HG02943 (cell line): ENCODE measurements around the gene EIF4H.
"Not testable (repeated sequence)": the region's sequence is repeated elsewhere in the genome, so short reads cannot be mapped to it uniquely, and the experiment has no call there.

Experiments
- ATAC-seq: cut with Tn5 transposase; IDR thresholded peaks from one replicate; pipeline ENCODE4 v1.9.1; 2021; ENCODE audit warnings: mild to moderate bottlenecking, low read depth, moderate library complexity; ENCODE audit not compliant: unreplicated experiment

Gene EIF4H

DNA sequence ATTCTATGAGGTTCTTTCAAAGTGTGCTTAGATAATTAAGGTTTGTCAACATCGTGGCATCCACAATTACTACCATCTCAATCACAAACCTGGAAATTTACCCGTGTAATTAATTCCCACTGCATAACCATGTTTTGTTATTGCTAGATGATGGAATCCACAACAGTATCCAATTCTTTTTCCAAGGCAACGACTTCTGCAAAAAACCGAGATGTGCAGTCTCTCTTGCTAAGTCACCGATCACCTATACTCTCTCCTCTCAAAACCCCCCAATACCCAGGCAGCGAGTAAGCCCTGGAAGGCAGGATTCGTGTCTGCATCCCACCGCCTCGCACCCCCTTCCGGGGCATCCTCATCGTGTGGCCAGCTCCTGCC is 678 bp upstream of the EIF4H start:
- peak; percentile 15 for ATAC-seq

DNA sequence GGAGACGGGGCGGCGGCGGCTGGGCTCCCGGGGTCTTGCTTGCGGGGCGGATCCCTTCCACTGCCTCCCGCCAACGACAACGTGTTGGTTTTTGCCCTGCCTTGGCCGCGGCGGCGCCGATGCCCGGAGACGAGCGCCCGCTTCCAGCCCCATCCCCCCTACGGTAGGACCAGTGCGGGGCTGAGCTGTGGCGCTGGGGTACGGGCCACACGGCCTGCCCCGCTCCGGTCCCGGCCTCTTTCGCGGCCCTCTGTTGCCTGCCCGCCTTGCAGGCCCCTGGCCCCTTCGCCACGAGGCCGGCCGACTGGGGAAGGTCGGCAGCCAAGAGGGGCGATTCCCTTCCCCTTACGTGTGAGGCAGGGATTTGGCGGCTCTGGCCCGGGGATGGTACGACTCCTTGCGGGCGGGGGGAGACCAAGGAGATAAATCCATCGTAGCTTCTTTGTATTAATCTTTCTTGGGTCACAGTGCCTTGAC is 488 bp downstream of the EIF4H start:
- peak; percentile 30 for ATAC-seq

DNA sequence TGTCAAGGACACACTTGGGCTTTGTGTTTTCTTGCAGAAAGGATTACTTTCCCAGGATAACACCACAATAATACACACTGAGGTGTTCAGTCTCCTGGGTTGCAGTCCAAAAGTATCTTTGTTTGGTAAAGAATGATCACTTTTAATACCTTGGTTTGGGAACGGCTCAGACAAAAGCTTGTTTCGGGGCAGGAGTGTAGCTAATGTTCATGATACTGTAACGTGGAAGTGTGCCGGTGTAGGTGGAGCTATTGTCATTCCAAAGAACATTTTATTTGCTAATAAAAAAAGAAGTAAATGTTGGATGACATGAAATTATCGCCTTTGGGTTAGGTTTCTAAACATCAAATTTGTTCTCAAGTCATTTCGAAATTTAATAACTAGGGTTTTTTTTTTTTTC is 1.2 kb downstream of the EIF4H start:
- ATAC-seq, result no peak

DNA sequence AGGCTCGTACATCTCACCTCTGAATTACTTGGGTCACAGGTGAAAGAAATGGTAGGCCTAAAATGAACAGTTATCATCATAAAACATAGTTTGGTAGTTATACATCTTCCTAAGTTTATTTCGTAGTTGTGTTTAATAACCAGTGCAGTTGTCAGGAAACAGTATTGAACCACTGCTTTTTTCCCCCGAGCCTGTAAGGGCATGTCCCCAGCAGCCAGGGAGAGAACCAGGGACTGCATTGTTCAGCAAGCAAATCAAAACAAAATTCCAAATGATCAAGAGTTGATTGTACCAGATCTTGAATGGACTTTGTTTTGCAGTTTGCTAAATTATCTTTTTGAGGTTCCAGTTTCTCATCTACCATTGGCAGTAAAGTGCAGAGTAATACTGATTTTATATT is 2.4 kb downstream of the EIF4H start:
- no peak for ATAC-seq

DNA sequence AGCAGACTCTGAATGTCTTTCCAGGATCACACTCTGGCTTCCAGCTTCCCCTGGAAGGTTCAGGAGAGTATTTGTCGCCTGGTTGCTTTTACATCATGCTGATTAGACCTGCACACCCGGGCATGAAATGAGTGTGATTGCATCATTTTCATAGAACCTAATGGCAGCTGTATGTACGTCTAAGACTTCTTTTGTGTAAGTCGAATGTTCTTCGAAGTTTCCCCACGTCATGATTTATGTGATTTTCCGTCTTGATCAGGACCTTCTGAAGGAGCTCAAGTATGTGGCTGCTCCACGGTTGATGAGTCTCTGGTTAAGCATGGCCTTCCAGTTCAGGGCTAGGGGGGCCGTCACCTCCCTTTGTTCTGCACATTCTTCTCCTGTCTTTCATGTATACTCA is 4.5 kb downstream of the EIF4H start:
- ATAC-seq, result no peak

DNA sequence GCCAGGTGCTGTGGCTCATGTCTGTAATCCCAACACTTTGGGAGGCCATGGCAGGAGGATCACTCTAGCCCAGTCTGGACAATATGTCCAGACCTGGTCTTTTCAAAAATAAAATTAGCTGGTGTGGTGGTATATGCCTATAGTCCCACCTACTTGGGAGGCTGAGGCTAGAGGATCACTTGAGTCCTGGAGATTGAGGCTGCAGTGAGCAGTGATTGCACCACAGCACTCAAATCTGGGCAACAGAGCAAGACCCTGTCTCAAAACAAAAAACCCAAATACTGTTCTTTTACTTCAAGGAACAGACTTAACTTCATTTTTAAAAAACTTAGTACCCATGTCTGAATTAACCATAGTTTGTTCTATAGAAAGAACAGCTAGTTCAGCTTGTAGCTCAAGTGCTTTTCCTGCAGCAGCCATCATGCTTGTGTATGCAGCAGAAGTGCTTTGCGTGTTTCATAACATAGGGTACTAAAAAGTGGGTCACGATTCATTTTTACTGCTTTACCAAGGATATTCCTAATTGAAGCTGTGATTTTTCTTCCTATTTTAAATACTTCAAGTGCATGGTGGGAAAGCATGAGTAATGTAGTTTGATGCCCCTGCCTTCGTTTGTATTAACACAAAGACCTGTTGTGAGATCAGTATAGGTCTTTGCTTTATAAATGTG is 5.9 kb downstream of the EIF4H start:
- no peak for ATAC-seq

DNA sequence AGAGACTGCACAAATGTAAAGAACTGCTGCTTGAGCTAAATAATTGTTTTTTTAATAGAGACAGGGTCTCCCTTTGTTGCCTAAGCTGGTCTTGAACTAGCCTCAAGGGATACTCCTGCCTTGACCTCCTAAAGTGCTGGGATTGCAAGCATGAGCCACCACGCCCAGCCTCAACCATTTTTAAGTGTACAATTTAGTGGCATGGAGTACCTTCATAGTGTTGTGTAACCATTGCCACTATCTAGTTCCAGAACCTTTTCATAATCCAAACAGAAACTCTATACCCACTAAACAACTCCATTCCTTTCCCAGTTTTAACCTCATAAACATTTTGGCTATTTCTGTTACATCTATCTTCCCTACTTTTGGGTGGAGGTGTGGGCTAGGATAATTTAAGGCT is 6.7 kb downstream of the EIF4H start:
- no peak for ATAC-seq

DNA sequence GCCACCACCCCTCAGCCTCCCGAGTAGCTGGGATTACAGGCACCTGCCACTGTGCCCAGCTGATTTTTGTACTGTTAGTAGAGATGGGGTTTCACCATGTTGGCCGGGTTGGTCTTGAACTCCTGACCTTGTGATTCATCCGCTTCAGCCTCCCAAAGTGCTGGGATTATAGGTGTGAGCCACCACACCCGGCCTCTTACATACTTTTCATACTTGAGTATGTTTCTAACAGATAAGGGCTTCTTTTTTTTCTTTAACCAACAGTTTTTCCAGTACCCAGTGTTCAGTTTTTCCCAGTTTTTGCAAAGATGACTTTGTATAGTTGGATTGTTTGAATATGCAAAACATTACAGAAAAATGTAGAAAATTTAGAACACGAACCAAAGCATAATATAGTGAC is 7.7 kb downstream of the EIF4H start:
- no peak for ATAC-seq

DNA sequence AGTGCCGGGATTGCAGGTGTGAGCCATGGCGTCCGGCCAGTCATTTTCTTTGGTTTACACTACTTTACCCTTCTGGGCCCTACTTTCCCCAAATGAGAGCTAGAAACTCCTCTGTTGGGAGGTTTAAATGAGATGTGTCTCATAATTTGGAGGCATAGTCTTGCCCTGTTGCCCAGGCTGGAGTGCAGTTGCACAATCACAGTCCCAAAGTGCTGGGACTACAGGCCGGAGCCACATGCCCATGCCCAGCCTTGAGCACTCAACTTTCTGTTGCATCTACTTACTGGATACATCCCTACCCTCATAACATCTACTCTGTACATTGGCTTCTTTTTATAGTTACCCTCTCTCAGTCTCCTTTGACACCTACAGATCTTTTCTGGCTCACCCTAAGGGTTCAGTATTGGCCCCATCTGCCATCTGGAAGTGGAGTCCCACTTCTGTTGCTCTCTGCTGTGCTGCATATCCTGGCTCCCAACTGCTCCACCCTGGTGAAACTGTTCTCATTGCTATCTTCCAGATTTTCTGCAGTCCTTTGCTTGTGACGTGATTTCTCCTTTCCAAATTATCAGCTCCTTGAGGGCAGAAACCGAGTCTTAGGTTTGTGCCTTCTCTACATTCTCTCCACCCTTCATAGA is 8.4 kb downstream of the EIF4H start:
- ATAC-seq, result no peak

DNA sequence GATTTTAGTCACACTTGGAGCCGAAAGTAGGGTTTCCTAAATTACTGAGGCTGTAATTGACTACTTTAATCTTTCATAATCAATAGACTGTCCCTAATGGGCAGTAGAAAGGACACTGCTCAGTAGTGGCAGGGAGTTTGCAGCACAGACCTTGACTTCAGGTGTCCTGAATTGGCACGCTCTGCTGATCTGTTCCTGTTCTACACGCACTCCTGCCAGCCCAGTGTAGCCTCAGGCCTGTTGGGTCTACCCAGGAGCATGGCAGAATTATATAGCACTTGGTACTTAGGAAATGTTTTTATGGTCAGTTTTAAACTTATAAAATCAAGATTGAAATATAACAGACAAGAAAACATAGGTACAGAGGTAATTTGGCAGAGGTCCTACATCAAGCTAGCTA is 9.0 kb downstream of the EIF4H start:
- no peak for ATAC-seq

DNA sequence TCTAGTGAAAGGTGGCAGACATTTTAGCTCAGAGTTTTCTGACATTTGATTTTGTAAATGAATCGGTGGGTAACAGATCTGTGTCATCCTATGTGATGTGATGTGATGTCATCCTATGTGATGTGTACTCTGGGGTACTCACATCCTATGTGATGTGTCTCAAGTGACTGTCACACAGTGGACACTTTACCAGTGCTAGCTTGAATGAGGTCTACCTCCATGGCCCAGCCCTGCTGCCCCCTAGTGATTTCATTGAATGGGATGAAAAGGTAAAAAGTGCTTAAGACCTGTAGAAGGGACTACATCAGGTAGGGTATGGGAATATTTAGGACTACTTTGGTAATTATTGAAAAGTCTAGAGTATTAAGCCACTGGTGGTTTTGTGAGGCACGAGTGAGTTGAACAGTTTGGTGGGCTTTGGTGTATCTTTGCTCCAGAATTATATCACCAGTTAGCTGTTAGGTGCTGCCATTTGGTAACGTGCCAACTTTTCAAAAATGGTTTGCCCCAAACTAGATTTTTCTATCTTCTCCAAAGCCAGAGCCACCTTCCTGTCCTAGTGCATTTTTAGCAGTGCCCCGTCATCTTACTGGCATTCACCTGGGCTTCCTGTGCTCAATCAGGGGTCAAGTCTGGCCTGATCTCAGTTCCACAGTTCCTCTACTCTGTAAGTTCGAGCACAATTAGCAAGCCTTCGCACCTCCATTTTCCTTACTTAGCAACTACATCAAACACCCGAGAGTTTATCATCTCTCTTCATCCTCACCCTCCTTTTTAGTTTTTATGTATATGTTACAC is 9.7 kb downstream of the EIF4H start:
- no peak for ATAC-seq

DNA sequence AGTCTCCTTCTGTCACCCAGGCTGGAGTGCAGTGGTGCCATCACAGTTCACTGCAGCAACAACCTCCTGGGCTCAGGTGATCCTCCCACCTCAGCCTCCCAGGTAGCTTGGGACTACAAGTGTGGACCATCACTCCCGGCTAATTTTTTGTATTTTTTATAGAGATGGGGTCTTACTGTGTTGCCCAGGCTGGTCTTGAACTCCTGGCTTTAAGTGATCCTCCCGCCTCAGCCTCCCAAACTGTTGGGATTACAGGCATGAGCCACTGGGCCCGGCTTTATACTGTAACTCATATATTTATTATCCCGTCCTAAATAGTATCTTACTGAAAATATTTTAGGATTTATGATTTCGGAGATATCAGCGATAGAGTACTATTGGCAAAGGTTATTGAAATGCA is 10.9 kb downstream of the EIF4H start:
- ATAC-seq, result no peak

DNA sequence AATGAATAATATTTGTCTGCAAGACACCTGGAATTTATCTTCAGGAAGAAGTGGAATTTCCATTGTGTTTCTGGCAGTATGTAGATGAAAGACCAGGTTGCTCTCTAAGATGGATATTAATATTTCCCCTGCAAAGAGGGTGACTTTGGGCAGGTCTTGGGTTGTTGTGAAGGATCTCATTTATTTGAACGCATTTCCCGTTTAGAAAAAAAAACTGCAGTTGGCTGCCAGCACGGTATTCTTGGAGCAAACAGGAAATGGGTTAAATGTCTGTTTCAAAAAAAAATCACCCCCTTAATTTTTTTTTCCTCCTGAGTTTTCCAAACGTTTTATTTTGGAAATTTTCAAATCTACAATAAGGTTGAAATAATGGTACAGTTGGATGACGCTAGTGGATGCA is 11.5 kb downstream of the EIF4H start:
- ATAC-seq, result no peak

DNA sequence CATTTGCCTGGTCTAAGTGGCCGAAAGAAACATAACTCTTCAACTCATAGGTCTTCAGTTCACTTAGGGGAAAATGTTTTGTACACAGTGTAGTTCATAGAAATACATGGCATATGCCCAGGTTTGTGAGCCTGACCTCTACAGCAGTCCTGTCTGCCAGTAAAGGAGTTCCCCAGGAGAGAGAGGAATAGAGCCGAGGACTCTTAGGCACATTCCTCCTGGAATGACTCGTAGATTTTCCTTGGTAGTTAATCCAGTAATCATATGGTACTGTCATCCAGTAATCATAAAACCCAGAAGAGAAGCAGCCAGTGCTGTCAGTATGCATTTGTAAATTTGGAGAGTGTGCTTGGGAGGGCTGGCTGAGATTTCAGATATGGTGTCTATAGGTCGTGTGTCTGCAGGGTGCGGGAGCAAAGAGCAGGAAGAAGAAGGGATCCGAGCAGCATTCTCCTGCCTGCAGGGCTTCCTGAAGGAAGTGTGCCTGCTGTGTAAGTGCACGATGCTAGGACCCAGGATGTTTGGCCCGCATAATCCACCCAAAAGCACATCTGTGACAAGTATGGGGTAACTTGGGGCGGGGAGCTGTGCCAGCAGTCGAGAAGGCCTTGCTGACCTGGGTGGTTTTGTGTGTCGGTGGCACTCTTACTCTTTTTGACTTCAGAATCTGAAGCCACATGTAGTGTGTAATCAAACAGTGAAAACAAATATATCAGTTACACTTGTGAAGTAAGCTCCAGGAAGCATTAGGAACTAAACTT is 13.9 kb downstream of the EIF4H start:
- ATAC-seq, result no peak

DNA sequence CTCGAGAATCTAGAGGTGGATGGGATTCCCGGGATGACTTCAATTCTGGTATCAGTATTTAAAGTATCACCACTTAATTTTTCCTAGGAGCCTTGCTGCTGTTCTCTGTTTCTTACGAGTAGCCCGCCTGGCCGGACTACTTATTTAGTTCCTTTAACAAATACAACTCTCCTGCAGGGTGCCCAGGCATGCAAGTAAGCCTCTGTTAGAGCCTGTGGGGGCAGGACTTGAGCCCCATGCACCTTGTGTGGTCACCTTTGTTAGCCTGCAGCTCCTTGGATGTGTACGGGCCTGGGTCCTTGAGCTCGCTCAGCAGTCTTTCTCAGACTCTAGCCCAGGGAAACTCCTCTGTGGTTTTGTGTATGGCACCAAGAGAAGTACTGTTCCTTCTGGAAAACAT is 16.1 kb downstream of the EIF4H start:
- ATAC-seq, result no peak

DNA sequence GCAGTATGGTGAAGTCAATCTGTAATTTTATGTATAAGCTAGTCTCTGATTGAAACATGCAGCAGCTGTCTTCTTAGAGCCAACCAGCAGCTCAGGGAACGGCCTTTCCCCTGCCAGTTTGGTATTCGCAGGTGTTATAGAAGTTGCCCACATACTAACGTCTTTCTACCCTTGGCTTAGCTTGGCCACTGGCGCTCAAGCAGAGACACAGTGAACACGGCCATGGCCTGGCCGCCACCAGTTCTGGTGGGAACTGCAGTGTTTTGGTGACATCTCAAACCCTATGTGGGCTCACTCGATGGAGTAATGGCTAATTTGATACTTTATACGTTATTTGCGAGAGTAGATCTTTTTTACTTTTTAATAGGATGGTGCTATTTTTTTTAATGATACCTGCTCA is 17.1 kb downstream of the EIF4H start:
- ATAC-seq, result no peak

DNA sequence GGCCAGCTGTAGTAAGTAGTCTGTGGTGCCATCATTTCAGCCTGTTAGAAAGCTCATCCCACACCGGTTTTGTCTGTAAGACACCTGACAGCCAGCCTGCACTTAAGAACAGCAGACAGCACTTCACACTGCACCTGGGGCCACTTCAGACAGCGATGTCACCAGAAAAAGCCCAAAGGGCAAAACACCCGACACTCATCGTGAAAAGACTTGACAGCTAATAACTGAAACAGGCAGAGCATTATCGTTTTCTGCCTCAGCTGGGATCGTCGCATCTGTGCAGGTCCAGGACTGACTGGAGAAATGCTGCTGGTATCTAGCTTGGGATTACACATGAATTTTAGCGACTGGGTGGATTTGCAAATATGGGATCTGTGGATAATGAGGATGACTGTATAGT is 18.9 kb downstream of the EIF4H start:
- ATAC-seq, result no peak

DNA sequence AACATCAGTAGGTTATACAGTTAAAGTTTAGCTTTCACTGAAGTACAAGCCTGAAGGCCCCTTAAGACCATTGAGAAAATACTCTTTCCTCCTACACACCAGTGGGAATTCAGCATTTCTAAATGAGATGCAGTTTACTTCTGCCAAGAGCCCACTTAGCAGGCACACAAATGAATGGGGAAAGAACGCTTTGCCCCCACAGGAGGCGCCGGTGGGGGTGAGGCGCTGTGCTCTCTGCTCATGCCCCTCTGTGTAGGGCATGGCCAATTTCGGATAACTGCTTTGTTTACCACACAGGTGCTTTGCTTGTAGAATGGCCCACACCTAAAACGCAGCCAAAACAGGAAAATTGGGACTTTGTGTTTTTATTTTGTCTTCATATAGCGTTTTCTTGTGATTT is 19.8 kb downstream of the EIF4H start:
- ATAC-seq, result no peak

DNA sequence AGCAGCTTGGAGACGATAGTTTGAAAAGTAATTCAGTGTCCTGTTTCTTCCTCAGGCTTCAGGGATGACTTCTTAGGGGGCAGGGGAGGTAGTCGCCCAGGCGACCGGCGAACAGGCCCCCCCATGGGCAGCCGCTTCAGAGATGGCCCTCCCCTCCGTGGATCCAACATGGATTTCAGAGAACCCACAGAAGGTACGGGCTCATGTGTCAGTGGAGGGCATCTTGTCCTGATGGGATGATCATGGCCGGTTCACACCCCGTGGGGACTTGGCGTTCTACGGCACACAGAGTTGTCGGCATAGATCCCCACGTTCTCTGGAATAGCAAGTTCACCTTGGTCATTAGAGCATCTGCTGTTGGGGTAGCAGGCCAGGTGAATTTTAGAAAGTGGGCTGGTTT is 20.5 kb downstream of the EIF4H start:
- ATAC-seq, result no peak

DNA sequence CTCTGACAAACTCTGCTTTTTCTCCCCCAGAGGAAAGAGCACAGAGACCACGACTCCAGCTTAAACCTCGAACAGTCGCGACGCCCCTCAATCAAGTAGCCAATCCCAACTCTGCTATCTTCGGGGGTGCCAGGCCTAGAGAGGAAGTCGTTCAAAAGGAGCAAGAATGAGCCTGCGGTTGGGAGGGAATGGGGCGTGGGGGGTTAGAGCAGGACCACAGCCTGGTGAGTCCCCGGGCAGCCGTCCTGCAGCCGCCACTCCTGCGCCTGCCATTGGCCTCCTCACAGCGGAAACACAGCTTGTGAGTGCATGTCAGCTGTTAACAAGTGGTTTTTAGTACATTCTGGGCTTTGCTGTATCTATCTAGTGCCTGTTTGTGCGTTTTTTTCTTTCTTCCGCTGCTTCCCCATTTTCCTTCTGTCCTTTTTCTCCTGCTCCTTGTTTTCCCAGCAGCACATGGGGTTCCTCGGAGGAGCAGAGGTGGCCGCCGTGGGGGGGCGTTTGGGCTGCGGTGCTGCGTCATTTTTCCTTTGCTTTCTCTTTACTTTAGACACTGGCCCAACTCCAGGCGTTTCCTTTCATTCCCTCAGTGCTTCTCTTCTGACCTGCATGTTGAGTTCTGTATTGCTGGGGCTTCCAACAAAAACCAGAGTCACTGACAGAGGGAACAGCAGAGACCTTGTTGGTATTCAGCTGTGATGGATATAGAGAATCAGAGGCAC is 21.1 kb downstream of the EIF4H start:
- not testable (repeated sequence) for ATAC-seq
